Left cardiac atrium (tissue), 4 donors: ENCODE measurements around the gene CYP2A6. TPM values are rescaled to one million over a fixed set of nuclear protein-coding genes. Genes with fewer than 3 reads are reported as not detected.
"Not testable (repeated sequence)": the region's sequence is repeated elsewhere in the genome, so short reads cannot be mapped to it uniquely, and the experiment has no call there.

Experiments
- ATAC-seq, 2 donors: fragments of 200-7000 bp; cut with Tn5 transposase; one replicate each; pipeline ENCODE4 v1.9.1; 2020; ENCODE audit warnings: mild to moderate bottlenecking in 2 of 2, moderate library complexity in 2 of 2
- DNase-seq: peaks from one replicate; pipeline ENCODE4 v3.0.0-alpha.2; 2020
- intact Hi-C, 2 donors: fragments of 100-400 bp; cut with DNase I; formaldehyde crosslinking; loops; one replicate each; pipeline versions ENCODE4 v1.14.1 to v1.15.1; 2022 to 2023
- total RNA-seq, 2 donors: library from RNA; stranded (reverse); fragmentation: NEBNext Ultra II Directional; extraction: Animal tissue kit (Norgen Biotek cat#: 25700); gene quantifications; one replicate each; pipeline ENCODE4 v1.2.1, GENCODE V29; 2021
- donor health status: DM: no; HTN: yes; CAD: no.
- donor health status: DM: no; HTN: yes; CAD: no; lungs with severe emphysema.
- donor health status: DM: yes; HTN: yes; CAD: no.
- donor health status: Dilated cardiomyopathy.

Gene CYP2A6
- total RNA-seq, 2 donors from 2014 or later = not detected

DNA sequence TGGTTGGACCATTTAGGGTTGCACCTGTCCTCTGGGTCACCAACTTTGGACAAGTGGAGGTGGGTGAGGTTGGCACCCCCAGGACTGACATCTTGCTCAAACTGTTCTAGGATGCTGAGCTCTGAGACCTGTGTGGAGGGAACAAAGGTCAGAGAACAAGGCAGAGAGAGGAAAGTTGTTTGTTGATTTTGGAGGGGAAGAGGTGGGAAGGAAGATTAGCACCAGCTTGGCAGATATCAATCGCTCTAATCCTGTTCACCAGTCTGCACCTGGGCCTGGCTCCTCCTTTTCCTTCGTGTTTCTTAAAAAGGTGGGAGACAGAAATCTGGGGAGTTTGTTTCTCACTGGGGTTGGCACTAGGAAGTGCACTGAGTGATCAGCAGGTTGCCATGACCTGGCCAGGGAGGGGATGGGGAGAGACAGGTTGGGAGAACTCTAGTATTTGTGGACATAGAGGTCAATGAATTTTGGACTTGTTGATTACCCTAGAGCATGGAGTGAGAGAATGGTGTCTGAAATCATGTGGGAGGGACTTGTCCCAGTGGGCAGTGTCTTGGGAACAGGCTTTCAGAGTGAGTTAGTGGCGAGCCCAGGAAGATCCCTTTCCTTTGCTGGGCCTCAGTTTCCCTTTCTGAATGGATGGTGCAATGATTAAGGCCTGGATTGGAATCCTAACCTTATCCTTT is 2.4 kb upstream of the CYP2A6 start:
- intact Hi-C loops, DNase-seq, ATAC-seq: not testable (repeated sequence)

- intact Hi-C loops, DNase-seq, ATAC-seq: not testable (repeated sequence)
Observed at GRCh38 chr19:40846722-40847121, 3.5 kb downstream of the CYP2A6 start.

GRCh38 chr19:40843653-40844052 is 6.6 kb downstream of the CYP2A6 start:
- intact Hi-C loops = not testable (repeated sequence)
- ATAC-seq (peak; percentile 74 to 77), DNase-seq (peak; percentile 28)

- DNase-seq, intact Hi-C loops: not testable (repeated sequence)
- ATAC-seq = peak in 1 of 2 donors; percentile 50
Observed at GRCh38 chr19:40842997-40843652, 7.1 kb downstream of the CYP2A6 start.

DNA sequence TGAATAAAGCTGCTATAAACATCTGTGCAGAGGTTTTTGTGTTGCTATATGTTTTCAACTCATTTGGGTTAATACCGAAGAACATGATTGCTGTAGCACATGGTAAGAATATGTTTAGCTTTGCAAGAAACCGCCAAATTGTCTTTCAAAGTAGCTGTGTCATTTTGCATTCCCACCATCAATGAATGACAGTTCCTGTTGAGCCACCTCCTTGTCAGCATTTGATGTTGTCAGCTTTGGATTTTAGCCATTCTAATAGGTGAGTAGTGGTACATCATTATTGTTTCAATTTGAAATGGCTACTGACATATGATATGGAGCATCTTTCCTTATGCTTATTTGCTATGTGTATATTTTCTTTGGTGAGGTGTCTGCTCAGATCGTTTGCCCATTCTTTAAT is 8.2 kb downstream of the CYP2A6 start:
- DNase-seq, ATAC-seq, intact Hi-C loops: not testable (repeated sequence)

- intact Hi-C loops, ATAC-seq, DNase-seq: not testable (repeated sequence)
Observed at GRCh38 chr19:40838477-40838876, 11.8 kb downstream of the CYP2A6 start.

- DNase-seq (no peak), ATAC-seq (no peak)
- intact Hi-C loops = no loop called here
Observed at GRCh38 chr19:40836754-40837429, 13.4 kb downstream of the CYP2A6 start.

- intact Hi-C loops, DNase-seq, ATAC-seq: not testable (repeated sequence)
Observed at GRCh38 chr19:40833728-40834533, 16.3 kb downstream of the CYP2A6 start.

DNA sequence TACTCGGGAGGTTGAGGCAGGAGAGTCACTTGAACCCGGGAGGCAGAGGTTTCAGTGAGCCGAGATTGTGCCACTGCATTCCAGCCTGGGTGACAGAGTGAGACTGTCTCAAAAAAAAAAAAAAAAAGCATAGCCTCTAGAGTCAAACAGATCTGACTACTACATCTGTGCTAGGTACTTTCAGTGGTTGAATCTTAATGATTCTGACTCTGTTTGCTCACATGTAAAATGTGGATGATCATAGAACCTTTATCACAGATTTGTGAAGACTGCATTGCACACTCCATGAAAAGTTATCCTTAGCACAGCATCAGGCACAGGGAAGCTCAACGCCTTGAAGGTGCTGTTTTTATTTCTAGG is 17.8 kb downstream of the CYP2A6 start:
- intact Hi-C loops, ATAC-seq, DNase-seq: not testable (repeated sequence)

- ATAC-seq = peak in 1 of 2 donors; percentile 73
- intact Hi-C loops = no loop called here
Observed at GRCh38 chr19:40831502-40832430, 18.5 kb downstream of the CYP2A6 start.

DNA sequence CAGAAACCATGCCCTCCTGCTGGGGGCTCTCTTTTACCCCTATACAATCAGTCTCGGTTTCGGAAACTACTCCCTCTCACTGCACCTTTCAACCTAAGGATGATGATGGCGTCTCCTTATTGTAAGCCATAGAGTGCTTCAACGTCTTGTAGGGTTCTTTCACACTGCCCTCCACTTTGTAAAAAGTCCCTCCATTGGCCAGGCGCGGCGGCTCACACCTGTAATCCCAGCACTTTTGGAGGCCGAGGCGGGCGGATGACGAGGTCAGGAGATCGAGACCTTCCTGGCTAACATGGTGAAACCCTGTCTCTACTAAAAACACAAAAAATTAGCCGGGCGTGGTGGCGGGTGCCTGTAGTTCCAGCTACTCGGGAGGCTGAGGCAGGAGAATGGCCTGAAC is 19.5 kb downstream of the CYP2A6 start:
- intact Hi-C loops, ATAC-seq, DNase-seq: not testable (repeated sequence)

More at GRCh38 chr19:40831502-40832430, 18.5 kb downstream of the CYP2A6 start:
- no peak for DNase-seq

DNA sequence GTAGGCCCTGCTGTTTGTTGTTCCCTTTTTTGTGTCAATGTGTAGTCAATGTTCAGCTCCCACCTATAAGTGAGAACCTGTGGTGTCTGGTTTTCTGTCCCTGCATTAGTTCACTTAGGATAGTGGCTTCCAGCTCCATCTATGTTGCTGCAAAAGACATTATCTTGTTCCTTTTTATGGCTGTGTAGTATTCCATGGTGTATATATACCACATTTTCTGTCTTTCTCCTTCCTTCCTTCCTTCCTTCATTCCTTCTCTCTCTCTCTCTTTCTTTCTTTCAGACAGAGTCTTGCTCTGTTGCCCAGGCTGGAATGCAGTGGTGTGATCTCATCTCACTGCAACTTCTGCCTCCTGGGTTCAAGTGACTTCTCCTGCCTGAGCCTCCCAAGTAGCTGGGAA is 21.0 kb downstream of the CYP2A6 start:
- ATAC-seq (no peak), DNase-seq (no peak)
- intact Hi-C loops = no loop called here

GRCh38 chr19:40827386-40828247 is 22.6 kb downstream of the CYP2A6 start:
- intact Hi-C loops = no loop called here
- DNase-seq (no peak), ATAC-seq (no peak)

DNA sequence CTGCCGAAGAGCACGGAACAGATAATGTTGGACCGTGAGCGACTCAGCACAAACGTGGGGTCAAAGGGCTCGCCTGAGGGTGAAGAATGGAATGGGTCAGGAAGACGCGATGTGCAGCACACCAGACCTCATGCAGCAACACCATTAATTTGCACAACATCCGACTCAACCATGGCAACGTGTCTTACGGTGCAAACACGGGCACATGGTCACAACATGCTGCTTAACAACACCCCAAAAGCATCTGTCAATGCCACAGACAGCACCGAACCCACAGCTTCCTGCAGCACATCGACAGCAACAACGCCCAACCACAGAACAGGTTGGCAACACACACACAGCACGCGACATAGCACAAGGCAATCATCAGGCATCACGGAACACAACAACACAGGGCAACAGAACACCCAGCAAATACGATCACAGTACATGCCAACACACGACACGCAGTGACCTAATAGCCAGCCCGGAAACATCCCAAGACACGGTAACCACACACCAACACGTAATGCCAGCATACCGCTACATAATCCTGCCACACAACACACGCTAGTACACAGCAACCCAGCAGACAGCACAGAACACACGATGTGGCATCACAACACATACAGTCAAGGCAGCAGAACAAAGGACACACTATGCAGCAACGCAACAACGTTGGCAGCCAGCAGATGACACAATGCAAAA is 23.4 kb downstream of the CYP2A6 start:
- ATAC-seq, DNase-seq, intact Hi-C loops: not testable (repeated sequence)

- DNase-seq, intact Hi-C loops, ATAC-seq: not testable (repeated sequence)
Observed at GRCh38 chr19:40826312-40826698, 23.9 kb downstream of the CYP2A6 start.

- intact Hi-C loops, DNase-seq, ATAC-seq: not testable (repeated sequence)
Observed at GRCh38 chr19:40825460-40826095, 24.7 kb downstream of the CYP2A6 start.
